GM21786 (cell line): Measurements from ENCODE around the gene PTBP2.

ENCODE experiments used
- ATAC-seq: cut with Tn5 transposase; IDR thresholded peaks from one replicate; pipeline ENCODE4 v1.9.1; 2021; ENCODE audit not compliant: unreplicated experiment

PTBP2 gene, protein sequence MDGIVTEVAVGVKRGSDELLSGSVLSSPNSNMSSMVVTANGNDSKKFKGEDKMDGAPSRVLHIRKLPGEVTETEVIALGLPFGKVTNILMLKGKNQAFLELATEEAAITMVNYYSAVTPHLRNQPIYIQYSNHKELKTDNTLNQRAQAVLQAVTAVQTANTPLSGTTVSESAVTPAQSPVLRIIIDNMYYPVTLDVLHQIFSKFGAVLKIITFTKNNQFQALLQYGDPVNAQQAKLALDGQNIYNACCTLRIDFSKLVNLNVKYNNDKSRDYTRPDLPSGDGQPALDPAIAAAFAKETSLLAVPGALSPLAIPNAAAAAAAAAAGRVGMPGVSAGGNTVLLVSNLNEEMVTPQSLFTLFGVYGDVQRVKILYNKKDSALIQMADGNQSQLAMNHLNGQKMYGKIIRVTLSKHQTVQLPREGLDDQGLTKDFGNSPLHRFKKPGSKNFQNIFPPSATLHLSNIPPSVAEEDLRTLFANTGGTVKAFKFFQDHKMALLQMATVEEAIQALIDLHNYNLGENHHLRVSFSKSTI

DNA sequence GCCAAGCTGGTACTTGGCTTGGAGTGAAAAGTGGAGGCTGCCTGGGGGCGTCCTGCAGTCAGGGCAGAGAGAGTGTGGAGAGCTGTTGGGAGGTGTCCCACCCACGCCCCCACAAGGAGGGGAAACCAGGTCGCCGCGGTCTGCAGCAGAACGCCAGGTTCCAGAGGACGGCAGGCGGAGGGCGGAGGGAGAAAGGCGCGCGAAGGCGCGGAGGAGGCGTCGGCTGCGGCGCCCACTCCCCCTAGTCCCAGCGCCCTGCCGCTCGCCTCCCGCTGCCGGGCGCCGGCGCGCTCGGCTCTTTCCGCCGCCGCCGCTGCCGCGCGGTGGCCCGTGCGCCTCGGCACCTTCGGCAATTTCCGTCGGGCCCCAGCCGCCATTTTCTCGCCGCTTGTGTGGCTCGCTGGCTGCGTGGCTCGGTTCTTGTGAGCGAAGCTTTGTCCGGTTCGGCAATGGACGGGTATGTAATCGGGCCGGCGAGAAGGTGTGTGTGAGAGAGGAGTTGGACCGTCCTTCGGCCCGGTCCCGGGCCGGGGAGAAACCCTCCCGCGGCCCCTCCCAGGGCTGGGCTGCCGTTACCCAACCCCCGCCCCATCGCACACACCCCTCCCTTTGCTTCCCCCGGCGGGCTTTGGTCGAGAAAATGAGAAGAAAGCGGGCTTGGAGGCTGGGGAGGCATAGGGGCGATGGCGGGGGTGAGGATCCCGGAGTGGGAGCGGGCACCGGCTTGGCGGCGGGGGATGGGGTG lies at the start of gene PTBP2:
TSS of gene PTBP2 (plus strand) at position 369 of the 745 bp plus-strand sequence. CDS start at position 450, 81 bp downstream.
- peak; percentile 94 for ATAC-seq

DNA sequence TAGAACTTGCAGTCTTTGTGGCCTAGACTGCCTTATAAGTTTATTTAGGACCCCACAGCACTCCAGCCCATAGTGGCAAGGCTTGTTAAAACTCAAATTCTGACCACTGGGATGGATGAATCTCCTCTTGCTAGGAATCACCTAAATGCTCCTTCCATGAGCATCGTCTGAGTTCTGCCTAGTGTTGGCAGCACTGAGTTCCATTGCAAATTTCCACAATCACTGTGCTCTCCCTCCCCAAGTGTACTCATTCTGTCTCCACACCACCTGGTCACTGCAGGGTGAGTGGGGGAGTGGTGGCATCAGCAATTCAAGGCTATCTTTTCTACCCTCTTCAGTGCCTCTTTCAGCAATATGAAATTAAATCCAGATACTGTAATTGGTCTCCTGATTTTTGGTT lies 46.7 kb upstream of the PTBP2 start:
- ATAC-seq, result no peak

DNA sequence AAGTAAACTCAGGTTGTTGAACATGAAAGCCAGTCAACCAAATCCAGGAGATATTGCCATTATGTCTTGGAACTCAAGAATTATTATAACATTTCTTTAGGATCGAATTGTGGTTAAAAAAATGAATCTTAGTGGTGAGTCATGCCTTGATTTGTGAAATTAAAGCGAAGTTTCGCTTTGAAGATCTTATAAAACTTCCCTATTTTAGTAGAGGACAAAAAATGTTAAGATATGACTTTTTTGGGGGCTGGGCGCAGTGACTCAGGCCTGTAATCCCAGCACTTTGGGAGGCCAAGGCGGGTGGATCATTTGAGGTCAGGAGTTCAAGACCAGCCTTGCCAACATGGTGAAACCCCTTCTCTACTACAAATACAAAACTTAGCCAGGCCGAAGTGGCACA lies 39.5 kb upstream of the PTBP2 start:
- ATAC-seq, result no peak

DNA sequence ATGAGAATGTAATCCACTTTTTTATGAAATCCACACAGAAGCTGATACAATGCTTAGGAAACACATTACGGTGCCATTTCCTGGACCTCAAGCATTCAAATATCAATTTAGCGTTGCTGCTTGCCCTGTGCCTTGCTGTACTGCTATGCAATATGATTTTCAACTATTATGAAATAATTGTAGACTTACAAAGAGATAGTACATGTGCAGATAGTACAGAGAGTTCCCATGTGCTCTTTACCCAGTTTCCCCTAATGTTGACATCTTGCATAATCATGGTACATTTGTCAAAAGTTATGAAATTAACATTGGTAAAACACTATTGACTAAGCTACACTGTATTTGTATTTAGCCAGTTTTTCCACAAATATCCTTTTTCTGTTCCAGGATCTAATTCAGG lies 37.7 kb upstream of the PTBP2 start:
- ATAC-seq, result no peak

DNA sequence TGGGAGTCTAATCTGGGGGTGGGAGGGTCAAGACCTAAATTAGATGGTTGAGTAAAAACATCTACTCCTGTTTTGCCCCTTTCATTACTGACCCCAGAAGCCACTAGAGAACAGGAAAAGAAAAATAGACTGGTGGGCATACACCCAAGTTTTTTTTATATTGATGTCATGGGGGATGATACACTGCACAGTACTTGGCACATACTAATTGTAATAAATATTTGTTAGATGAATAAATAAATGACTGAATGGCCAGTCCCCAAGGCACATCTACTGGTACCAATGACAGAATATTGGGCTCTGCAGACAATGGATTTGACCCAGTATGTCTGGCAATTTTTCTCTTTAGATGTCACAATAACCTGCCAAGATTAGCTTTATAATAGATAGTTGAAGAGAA lies 36.8 kb upstream of the PTBP2 start:
- ATAC-seq, result no peak

DNA sequence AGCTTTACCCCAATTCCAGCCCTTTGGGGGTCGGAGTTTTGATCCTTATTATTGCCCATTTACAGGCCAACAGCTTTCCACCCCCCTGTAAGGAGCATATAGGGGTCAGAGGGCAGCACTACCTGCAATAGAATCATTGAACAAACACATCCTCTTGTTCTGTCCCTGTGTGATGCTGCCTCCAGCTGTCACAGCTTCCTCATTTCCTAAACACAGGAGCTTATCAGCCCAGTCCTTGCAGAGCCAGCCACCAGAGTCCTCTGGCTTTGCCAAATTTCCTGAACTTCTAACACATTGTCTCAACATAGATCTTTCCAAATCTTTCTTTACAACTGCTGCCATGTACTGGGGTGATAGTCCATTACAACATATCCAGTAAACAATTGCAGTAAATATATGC lies 32.8 kb upstream of the PTBP2 start:
- ATAC-seq, result no peak

DNA sequence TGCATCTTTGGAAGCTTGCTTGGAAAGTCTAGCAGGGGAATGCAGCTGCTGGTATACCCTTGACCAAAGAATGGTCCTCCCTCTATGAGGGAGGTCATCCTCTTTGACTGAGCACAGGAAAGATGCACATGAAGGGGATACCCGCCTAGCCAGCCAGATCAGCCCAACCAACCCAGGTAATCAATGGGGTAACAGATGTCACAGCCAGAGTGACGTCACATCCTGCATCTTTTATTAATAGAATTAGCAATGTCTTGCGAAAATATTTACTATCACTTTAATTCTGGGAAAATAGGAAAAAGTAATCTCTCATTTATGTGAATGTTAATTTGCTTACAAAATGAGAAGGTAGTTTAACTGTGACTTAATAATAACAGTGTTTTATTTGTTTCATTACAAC lies 25.6 kb upstream of the PTBP2 start:
- ATAC-seq, result no peak

DNA sequence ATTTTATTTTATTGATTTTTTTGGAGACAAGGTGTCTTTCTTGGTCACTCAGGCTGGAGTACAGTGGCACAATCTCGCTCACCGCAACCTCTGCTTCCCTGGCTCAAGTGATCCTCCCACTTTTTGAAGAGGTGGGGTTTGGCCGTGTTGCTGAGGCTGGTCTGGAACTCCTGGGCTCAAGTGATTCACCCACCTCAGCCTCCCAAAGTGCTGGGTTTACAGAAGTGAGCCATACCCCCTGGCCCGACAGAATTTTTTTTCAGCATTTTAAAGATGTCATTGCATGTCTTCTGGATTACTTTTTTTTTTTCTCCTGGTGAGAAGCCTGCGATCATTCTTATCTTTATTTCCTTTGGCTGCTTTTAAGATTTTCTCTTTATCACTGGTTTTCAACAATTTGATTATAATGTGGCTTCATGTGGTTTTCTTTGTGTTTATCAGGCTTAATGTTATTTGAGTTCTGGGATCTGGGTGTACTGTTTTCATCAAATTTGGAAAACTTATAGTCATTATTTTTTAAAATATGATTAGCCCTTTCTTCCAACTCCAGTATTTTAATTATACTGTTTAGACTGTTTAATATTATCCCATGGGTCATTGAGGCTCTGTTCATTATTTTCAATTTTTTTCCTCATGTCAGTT lies 23.1 kb upstream of the PTBP2 start:
- no peak for ATAC-seq

DNA sequence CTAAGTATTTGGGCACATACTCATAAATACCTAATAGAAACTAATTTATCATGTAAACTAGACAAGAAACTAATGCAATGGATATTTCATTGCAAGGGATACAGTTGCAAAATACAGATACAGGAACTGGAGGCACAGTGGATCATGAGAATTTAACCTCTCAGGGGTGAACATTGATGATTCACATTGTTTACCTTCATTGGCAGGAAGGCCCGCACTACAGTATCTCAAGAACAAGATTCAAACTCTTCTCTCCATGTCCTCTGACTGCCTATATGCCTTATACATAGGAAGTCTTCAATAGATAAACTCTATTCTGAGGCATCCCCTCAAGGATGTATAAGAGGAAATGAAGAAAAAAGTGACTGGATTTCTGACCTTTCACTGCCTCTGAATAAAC lies 18.4 kb upstream of the PTBP2 start:
- ATAC-seq, result no peak

DNA sequence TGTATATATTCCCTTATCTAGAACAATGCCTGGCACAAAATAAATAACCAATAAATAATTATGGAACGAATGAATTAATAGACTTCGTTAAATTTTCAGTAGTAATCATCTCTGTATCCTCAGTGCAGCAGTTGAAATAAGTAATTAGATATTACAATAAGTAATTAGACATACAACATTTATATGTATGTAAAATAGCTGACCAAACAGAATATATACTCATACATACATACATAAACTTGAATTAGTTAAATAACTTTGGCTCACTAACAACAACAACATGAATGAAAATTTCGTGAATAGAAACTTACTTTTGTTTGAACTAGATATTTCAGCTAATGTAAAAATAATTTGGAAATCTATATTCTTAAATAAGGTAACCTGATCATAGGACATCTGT lies 14.6 kb upstream of the PTBP2 start:
- ATAC-seq, result no peak

DNA sequence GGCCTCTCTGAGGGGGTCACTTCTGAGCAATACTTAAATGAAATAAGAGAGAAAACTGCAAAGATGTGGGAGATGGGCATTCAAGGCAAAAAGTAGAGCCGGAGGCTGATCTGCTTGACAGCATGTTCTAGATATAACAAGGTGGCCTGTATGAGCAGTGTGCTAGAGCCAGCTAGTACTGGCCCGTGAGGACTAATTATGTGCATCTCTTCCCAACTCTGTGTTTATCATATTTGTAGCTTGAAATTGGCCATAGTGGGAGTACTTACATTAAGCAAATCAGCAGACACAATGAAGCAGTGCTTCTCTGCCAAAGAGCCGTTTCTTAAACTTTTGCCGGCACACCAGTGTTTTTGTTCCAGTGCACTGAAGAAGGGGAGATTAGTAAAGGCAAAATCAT lies 13.1 kb upstream of the PTBP2 start:
- no peak for ATAC-seq

DNA sequence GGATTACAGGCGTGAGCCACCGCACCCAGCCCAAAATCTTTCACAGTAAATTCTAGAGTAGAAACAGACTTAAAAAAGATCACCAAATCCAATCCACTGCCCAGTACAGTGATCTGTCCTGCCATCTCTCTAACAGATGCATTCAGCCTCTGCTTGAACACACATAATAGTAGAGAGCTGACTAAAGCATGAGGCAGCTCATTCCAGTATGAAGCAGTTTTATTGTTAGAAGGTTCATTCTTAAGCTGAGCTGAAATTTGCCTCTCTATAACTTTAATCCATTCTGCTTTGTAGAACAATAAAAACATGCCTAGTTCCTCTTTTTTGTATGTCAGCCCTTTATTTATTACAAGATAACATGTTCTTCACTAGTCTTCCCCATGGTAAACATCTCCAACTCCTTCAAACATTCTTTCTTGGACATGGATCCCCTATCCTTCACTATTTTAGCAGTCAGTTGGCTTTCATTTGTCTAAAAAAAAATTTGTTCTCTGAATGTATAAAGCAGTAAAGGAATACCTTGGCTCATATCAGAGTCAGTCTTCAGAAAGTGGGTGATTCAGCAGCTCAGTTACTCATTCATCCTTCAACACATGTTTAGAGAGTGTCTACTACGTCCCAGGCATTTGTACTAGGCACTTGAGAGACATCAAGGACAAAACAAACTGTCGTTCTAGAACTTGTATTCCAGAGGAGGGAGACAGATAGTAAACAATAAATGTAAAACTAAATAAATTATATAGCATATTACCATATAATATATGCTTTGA lies 10.7 kb upstream of the PTBP2 start:
- no peak for ATAC-seq

DNA sequence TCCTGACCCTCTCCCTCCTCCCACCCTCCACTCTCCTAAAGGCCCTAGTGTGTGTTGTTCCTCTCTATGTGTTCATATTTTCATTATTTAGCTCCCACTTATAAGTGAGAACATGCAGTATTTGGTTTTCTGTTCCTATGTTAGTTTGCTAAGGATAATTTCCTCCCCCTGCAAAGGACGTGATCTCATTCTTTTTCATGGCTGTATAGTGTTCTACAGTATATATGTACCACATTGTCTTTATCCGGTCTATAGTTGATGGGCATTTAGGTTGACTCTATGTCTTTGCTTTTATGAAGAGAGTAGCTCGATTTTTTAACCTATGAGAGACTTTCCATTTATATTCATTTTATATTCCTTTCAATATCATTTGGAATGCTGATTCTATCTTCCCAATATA lies 7.9 kb upstream of the PTBP2 start:
- ATAC-seq, result no peak

DNA sequence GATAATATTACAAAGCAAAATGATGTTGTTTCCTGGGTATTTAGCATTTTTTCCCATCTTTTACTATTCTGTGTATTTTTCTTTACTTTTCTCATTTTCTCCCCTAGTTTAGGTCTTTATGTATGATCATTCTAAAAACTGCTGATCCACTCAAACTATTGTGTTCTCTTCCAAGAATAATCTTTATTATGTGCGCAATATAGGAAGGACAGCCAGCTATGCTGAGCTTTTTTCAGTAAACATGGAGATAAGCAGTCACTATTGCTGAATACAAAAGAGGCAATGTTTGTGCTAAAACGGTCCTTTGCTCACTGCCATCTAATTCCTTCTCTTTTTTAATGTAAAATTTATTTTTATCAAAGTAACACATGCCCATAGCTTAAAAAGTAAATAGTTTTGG lies 6.7 kb upstream of the PTBP2 start:
- no peak for ATAC-seq

DNA sequence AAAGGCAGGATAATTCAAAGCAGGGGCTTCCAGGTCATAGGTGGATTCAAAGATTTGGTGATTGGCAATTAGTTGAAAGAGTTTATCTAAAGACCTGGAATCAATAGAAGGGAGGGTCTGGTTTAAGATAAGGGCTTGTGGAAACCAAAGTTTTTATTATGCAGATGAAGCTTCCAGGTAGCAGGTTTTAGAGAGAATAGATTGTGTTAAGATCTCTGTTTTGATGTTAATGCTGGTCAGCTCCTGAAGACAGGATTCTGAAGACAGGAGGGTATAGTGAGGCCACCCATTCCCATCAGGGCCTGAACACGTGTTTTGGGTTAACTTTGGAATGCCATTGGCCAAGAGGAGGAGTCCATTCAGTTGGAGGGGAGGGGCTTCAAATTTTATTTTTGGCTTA lies 6.1 kb upstream of the PTBP2 start:
- no peak for ATAC-seq

DNA sequence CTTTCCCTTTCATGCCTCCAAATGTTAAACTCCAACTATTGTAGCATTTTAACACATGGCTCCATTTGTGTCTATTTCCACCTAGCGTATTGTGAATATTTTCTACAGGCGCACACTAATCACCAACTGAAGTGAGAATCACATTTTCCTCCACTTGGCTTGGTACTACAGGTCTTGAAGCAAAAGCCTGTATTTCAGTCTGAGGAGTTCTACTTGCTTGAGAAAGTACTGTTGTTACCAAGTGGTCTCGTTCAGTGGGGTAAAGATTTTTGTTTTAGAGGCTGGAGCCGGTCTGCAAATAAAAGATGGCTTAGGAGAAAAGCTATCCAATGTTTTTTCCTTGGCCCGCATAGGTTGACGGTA lies 550 bp upstream of the PTBP2 start:
- ATAC-seq, result peak; percentile 1

DNA sequence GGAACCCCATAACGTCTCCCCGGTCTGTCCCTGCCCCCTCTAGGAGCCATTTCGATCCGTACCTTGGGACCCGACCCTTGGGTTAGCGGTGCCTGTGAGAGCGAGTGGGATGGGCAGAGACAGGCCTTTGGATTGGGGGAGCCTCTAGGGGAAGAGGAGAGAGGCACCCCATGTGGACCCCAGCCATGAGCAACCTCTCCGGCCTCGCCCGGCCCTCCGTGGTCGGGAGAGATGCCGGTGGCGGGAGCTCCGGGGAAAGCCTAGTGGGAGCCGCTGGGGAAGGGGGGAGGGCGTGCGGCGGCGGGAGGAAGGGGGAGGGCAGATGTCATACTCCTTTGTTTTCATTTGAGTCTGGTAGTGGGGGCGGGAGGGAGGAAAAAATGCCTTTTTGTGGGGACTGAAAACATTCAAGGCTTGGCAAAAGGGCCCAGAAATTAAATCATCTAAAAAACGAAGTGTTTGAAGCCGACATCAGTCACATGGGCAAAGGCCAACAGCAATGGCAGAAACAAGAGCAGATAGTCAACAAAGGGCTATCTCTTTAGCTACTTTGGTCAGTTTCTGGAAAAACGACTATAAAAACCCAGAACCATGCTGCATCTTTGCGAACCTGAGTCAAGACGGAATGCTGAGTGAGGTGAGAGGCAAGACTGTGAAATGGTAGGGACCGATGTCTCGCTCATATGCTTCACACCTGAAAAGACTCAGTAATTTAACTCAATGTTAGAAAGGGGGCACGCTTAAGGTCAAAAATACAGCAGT lies 758 bp downstream of the PTBP2 start:
- ATAC-seq, result peak; percentile 45

DNA sequence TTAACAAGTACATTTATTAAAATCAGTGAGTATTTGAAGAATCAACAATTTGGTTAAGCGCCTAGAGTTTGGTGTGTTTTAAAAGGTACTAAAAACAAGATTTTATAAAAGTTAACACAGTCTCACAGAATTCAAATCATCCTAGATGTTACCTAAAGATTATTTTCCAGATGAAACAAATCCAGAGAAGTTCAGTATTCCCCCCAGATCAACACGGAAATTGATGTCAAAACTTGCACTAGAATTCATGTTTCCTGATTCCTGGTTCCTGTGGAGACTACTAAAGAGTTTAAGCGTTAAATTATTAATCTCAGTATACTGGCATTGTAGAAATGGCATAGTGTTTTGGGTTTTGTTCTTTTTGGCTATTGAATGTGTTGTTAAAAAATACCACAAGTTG lies 1.4 kb downstream of the PTBP2 start:
- no peak for ATAC-seq

DNA sequence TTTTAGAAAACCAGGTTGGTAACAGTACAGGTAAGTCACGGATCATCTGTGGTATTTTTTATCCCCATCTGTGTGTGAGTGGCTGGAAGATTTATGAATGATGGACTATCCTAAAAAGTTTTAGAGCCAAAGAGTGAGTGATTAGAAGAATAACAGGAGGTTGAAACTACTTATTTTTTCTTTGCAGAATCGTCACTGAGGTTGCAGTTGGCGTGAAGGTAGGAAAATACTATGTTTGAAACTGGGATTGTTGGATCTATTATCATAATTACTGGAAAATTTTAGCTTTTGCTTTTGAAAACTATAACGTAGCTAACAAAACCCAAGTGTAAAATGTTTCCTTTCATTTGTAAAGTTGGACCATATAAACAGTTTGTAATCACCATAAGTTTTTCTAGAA lies 1.8 kb downstream of the PTBP2 start:
- ATAC-seq, result no peak

DNA sequence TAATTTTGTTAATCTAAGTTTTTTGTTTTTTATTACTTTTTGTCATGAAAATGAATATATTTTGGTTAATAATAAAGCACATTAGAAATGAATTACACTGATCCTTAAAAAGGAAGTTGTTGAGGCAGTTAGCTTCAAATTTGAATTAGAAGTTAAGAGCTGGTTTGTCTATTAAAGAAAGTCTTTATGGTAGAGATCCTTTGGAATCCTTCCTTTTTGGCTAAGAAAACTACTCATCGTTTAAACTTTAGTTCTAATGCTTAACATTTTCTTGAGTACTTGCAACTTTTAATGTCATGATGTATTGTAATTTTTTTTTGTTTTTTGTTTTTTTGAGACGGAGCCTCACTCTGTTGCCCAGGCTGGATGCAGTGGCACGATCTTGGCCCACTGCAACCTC lies 2.4 kb downstream of the PTBP2 start:
- no peak for ATAC-seq
